ENCODE results near the gene MBLAC1.

Gene MBLAC1

GRCh38 chr7:100126931-100127865, at the start of gene MBLAC1:
MBLAC1 (plus strand) TSS chr7:100126967; CDS start chr7:100127396, 429 bp downstream.
- peak; percentile 92 to 93 for DNase-seq

GRCh38 chr7:100077205-100077604, 49.6 kb upstream of the MBLAC1 start:
- no peak for DNase-seq

- no peak for DNase-seq
Observed at GRCh38 chr7:100079024-100079560, 47.7 kb upstream of the MBLAC1 start.

GRCh38 chr7:100080907-100081534, 45.7 kb upstream of the MBLAC1 start:
- DNase-seq, result no peak

GRCh38 chr7:100081535-100082102, 45.1 kb upstream of the MBLAC1 start, which contains the start of gene ZNF3:
ZNF3 (minus strand) TSS chr7:100081723; CDS start chr7:100077357, 4,366 bp downstream.
- peak; percentile 97 to 98 for DNase-seq

GRCh38 chr7:100082978-100083377, 43.8 kb upstream of the MBLAC1 start:
- no peak for DNase-seq

GRCh38 chr7:100085515-100085914, 41.3 kb upstream of the MBLAC1 start:
- no peak for DNase-seq

GRCh38 chr7:100087055-100087750, 39.6 kb upstream of the MBLAC1 start:
- DNase-seq, result no peak

GRCh38 chr7:100088095-100088620, 38.6 kb upstream of the MBLAC1 start:
- DNase-seq, result no peak

GRCh38 chr7:100088621-100089457, 37.9 kb upstream of the MBLAC1 start, which contains the start of gene COPS6:
COPS6 (plus strand) TSS chr7:100088969; CDS start chr7:100088991, 22 bp downstream.
- peak; percentile 91 to 92 for DNase-seq

- DNase-seq, result no peak
Observed at GRCh38 chr7:100089458-100090196, 37.1 kb upstream of the MBLAC1 start.

GRCh38 chr7:100090527-100091410, 36.0 kb upstream of the MBLAC1 start:
- no peak for DNase-seq

GRCh38 chr7:100091411-100092181, 35.2 kb upstream of the MBLAC1 start:
- DNase-seq, result peak; percentile 31 to 40

- DNase-seq, result no peak
Observed at GRCh38 chr7:100093054-100093453, 33.7 kb upstream of the MBLAC1 start.

GRCh38 chr7:100093498-100093897, 33.3 kb upstream of the MBLAC1 start:
- no peak for DNase-seq

- DNase-seq, result no peak
Observed at GRCh38 chr7:100093925-100094486, 32.8 kb upstream of the MBLAC1 start.

GRCh38 chr7:100095289-100095688, 31.5 kb upstream of the MBLAC1 start:
- DNase-seq, result no peak

- DNase-seq, result no peak
Observed at GRCh38 chr7:100095704-100096103, 31.1 kb upstream of the MBLAC1 start.
